Measurements from ENCODE around the gene OR51B6. TPM values are rescaled to one million over a fixed set of nuclear protein-coding genes. Genes with fewer than 3 reads are reported as not detected.

OR51B6 gene
- total and polyA plus RNA-seq, 9 of the 15 experiments (the other 6 are each of a cell fraction or from before 2014, with no cell fraction given), result 0.06 to 0.97 TPM; not detected in 7

DNA sequence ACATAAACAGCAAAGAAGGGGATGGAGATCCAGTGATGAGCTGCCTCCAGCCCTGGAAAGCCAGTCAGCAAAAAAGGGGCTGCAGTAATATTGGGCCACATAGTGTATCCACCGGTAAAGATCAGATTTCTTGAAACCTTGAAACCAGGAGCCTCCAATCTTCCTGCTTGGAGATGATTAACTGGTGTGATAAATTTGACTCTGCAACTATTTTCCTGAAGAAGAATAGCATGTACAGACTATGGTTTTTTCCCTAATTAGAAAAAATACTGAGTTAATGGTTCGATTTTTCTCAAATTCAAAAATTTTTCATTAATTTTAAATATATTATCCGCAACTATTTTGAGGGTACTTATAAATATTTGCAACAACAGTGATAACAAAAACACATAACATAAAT lies 27.1 kb upstream of the OR51B6 start, which contains the start of gene OR51B2:
Gene OR51B2, minus strand, starts transcription at position 101 of the 400 bp plus-strand sequence. Its CDS starts 0 bp downstream, at position 101.
- no TSS peak for BruUV-seq (replicated peaks)
- Histone ChIP-seq H3K36me3 (ENCODE audit: control insufficient read depth, insufficient read depth, low read length) (peaks cover 69% of the 10 kb centered on the region), H2AFZ (ENCODE audit: low read depth, low read length) (no peak within 1 kb of the TSS), H3K27me3 (ENCODE audit: control insufficient read depth in 2 of 2, insufficient read depth in 2 of 2, low read length in 2 of 2) (no peaks in the 10 kb centered on the region), H3K9ac (ENCODE audit: insufficient read depth in 1 of 2, low read depth in 2 of 2, low read length in 2 of 2) (no peak within 1 kb of the TSS), H3K9me3 (replicated peaks; ENCODE audit: control insufficient read depth, insufficient read depth, low read depth, low read length) (no peaks in the 10 kb centered on the region), H3K4me1 (replicated peaks in 1 of 2; ENCODE audit: control insufficient read depth in 2 of 2, insufficient read depth in 2 of 2, low read length in 2 of 2) (no peaks in the 10 kb centered on the region), H3K79me2 (ENCODE audit: control insufficient read depth, insufficient read depth, low read length) (no peaks in the 10 kb centered on the region), H3K9me1 (ENCODE audit: control insufficient read depth, insufficient read depth, low read length) (no peaks in the 10 kb centered on the region), H3K27ac (ENCODE audit: extremely low read depth, low read depth, low read length) (no peak within 1 kb of the TSS), H3K4me2 (ENCODE audit: insufficient read depth, low read length) (no peak within 1 kb of the TSS), H4K20me1 (replicated peaks; ENCODE audit: control insufficient read depth, insufficient read depth, low read length) (no peaks in the 10 kb centered on the region), H3K4me3 (no peak within 1 kb of the TSS)
- in situ Hi-C loops (cut with MboI), result no loop called here
- 92% methylated on average over 3 of the region's 3 CpGs for WGBS (ENCODE audit: insufficient coverage, low coverage, missing lambda C conversion rate)
- TF ChIP-seq HCFC1 (IDR thresholded peaks at IDR 0.05; ENCODE audit: low read depth, low read length) (no peak), TEAD4 (IDR thresholded peaks at IDR 0.05; ENCODE audit: low read length) (no peak), TEAD4 (CRISPR knock-in tag; IDR thresholded peaks at IDR 0.05; ENCODE audit: borderline replicate concordance) (no peak), CBX3 (IDR thresholded peaks at IDR 0.05; ENCODE audit: borderline replicate concordance in 1 of 2, low read length in 2 of 2) (no peak), NR2F6 (CRISPR knock-in tag; IDR thresholded peaks at IDR 0.05) (no peak), PBX2 (CRISPR knock-in tag; IDR thresholded peaks at IDR 0.05; ENCODE audit: low read depth) (no peak), PBX2 (tag; conservative IDR thresholded peaks at IDR 0.05; ENCODE audit: low read depth) (no peak)
- no peak for ATAC-seq
- ChIA-PET POLR2A (no interaction called here), CTCF (ENCODE audit: low intra/inter-chr PET ratio) (no interaction called here)
- DNase-seq (ENCODE audit: extremely low read depth in 1 of 4, low spot score in 3 of 4), result no peak
- no peak for FAIRE-seq
- intact Hi-C loops (cut with micrococcal nuclease), result no loop called here

Measured in K562 (cell line).